Measurements from ENCODE around the gene NFIA. TPM values are rescaled to one million over a fixed set of nuclear protein-coding genes. Genes with fewer than 3 reads are reported as not detected.

Gene NFIA
- 1.3 and 2.4 TPM in 2 replicates for total RNA-seq

GRCh38 chr1:61082311-61083012, at the start of gene NFIA:
NFIA (plus strand) TSS chr1:61082561.

